ENCODE measurements around the gene SATB2. TPM values are rescaled to one million over a fixed set of nuclear protein-coding genes. Genes with fewer than 3 reads are reported as not detected.

SATB2 gene
- 0.02 TPM in 1 of 2 replicates, not detected in the other for total RNA-seq

- peaks cover 4% of the 10 kb centered on the region for H3K36me3 Mint-ChIP-seq (ENCODE audit: low read depth)
- no peak for DNase-seq (ENCODE audit: low spot score)
- peak within 1 kb of the TSS; percentile 44 for H3K27ac Mint-ChIP-seq
- H3K9me3 Mint-ChIP-seq = peaks cover 4% of the 10 kb centered on the region
- H3K27me3 Mint-ChIP-seq (ENCODE audit: insufficient read depth) = peaks cover 59% of the 10 kb centered on the region
- peak within 1 kb of the TSS; percentile 63 for H3K4me3 Mint-ChIP-seq
- H3K4me1 Mint-ChIP-seq (ENCODE audit: low read depth) = peaks cover 19% of the 10 kb centered on the region
- intact Hi-C loops (cut with micrococcal nuclease) = loop anchor here (1.0 kb wide), 2 partner anchors 8 to 12 kb away; no protein-coding TSS in a partner anchor
These were observed at the start of gene SATB2 for GRCh38 chr2:199457147-199458008. Gene SATB2 (minus strand): TSS chr2:199457939. CDS start chr2:199456037, 1,902 bp downstream.

GRCh38 chr2:199505755-199506403 lies 48.1 kb upstream of the SATB2 start:
- intact Hi-C loops (cut with micrococcal nuclease) = no loop called here
- no peak overlapping the region for H3K4me3 Mint-ChIP-seq
- no peaks in the 10 kb centered on the region for H3K4me1 Mint-ChIP-seq (ENCODE audit: low read depth)
- no peaks in the 10 kb centered on the region for H3K36me3 Mint-ChIP-seq (ENCODE audit: low read depth)
- DNase-seq (ENCODE audit: low spot score) = no peak
- no peak overlapping the region for H3K27ac Mint-ChIP-seq
- H3K9me3 Mint-ChIP-seq = no peaks in the 10 kb centered on the region
- peaks cover 2% of the 10 kb centered on the region for H3K27me3 Mint-ChIP-seq (ENCODE audit: insufficient read depth)

GRCh38 chr2:199503148-199503547 lies 45.4 kb upstream of the SATB2 start:
- Mint-ChIP-seq H3K27me3 (ENCODE audit: insufficient read depth) (peaks cover 2% of the 10 kb centered on the region), H3K27ac (no peak overlapping the region), H3K9me3 (no peaks in the 10 kb centered on the region), H3K4me3 (no peak overlapping the region), H3K36me3 (ENCODE audit: low read depth) (no peaks in the 10 kb centered on the region), H3K4me1 (ENCODE audit: low read depth) (no peaks in the 10 kb centered on the region)
- intact Hi-C loops (cut with micrococcal nuclease) = no loop called here
- no peak for DNase-seq (ENCODE audit: low spot score)

GRCh38 chr2:199499005-199499404 lies 41.3 kb upstream of the SATB2 start:
- Mint-ChIP-seq H3K9me3 (no peaks in the 10 kb centered on the region), H3K27ac (no peak overlapping the region), H3K4me1 (ENCODE audit: low read depth) (no peaks in the 10 kb centered on the region), H3K27me3 (ENCODE audit: insufficient read depth) (peaks cover 2% of the 10 kb centered on the region), H3K36me3 (ENCODE audit: low read depth) (no peaks in the 10 kb centered on the region), H3K4me3 (no peak overlapping the region)
- intact Hi-C loops (cut with micrococcal nuclease) = no loop called here
- DNase-seq (ENCODE audit: low spot score) = no peak

GRCh38 chr2:199495147-199495546 lies 37.4 kb upstream of the SATB2 start:
- Mint-ChIP-seq H3K27me3 (ENCODE audit: insufficient read depth) (peaks cover 1% of the 10 kb centered on the region), H3K27ac (no peak overlapping the region), H3K36me3 (ENCODE audit: low read depth) (no peaks in the 10 kb centered on the region), H3K9me3 (no peaks in the 10 kb centered on the region), H3K4me3 (no peak overlapping the region), H3K4me1 (ENCODE audit: low read depth) (no peaks in the 10 kb centered on the region)
- DNase-seq (ENCODE audit: low spot score) = no peak
- intact Hi-C loops (cut with micrococcal nuclease) = no loop called here

- no peak for DNase-seq (ENCODE audit: low spot score)
- H3K36me3 Mint-ChIP-seq (ENCODE audit: low read depth) = no peaks in the 10 kb centered on the region
- H3K9me3 Mint-ChIP-seq = no peaks in the 10 kb centered on the region
- no peaks in the 10 kb centered on the region for H3K4me1 Mint-ChIP-seq (ENCODE audit: low read depth)
- intact Hi-C loops (cut with micrococcal nuclease) = no loop called here
- no peak overlapping the region for H3K27ac Mint-ChIP-seq
- peaks cover 4% of the 10 kb centered on the region for H3K27me3 Mint-ChIP-seq (ENCODE audit: insufficient read depth)
- H3K4me3 Mint-ChIP-seq = no peak overlapping the region
These were observed 32.3 kb upstream of the SATB2 start for GRCh38 chr2:199490049-199490448.

GRCh38 chr2:199488772-199489400 lies 31.1 kb upstream of the SATB2 start:
- H3K36me3 Mint-ChIP-seq (ENCODE audit: low read depth) = no peaks in the 10 kb centered on the region
- H3K9me3 Mint-ChIP-seq = no peaks in the 10 kb centered on the region
- peaks cover 4% of the 10 kb centered on the region for H3K27me3 Mint-ChIP-seq (ENCODE audit: insufficient read depth)
- H3K4me3 Mint-ChIP-seq = no peak overlapping the region
- no peak for DNase-seq (ENCODE audit: low spot score)
- H3K4me1 Mint-ChIP-seq (ENCODE audit: low read depth) = no peaks in the 10 kb centered on the region
- intact Hi-C loops (cut with micrococcal nuclease) = loop anchor here (1.0 kb wide), 1 partner anchor 1175 kb away; no protein-coding TSS in a partner anchor
- no peak overlapping the region for H3K27ac Mint-ChIP-seq

GRCh38 chr2:199485732-199486335 lies 28.1 kb upstream of the SATB2 start:
- Mint-ChIP-seq H3K9me3 (no peaks in the 10 kb centered on the region), H3K4me3 (no peak overlapping the region), H3K36me3 (ENCODE audit: low read depth) (no peaks in the 10 kb centered on the region), H3K27me3 (ENCODE audit: insufficient read depth) (peaks cover 2% of the 10 kb centered on the region), H3K4me1 (ENCODE audit: low read depth) (no peaks in the 10 kb centered on the region), H3K27ac (no peak overlapping the region)
- DNase-seq (ENCODE audit: low spot score) = no peak
- intact Hi-C loops (cut with micrococcal nuclease) = no loop called here

- Mint-ChIP-seq H3K4me1 (ENCODE audit: low read depth) (no peaks in the 10 kb centered on the region), H3K27ac (no peak overlapping the region), H3K36me3 (ENCODE audit: low read depth) (no peaks in the 10 kb centered on the region), H3K9me3 (no peaks in the 10 kb centered on the region), H3K27me3 (ENCODE audit: insufficient read depth) (peaks cover 2% of the 10 kb centered on the region), H3K4me3 (no peak overlapping the region)
- intact Hi-C loops (cut with micrococcal nuclease) = no loop called here
- DNase-seq (ENCODE audit: low spot score) = no peak
These were observed 27.2 kb upstream of the SATB2 start for GRCh38 chr2:199484927-199485326.

GRCh38 chr2:199480966-199481365 lies 23.2 kb upstream of the SATB2 start:
- no peak for DNase-seq (ENCODE audit: low spot score)
- H3K36me3 Mint-ChIP-seq (ENCODE audit: low read depth) = no peaks in the 10 kb centered on the region
- peaks cover 7% of the 10 kb centered on the region for H3K27me3 Mint-ChIP-seq (ENCODE audit: insufficient read depth)
- H3K4me1 Mint-ChIP-seq (ENCODE audit: low read depth) = no peaks in the 10 kb centered on the region
- intact Hi-C loops (cut with micrococcal nuclease) = no loop called here
- no peaks in the 10 kb centered on the region for H3K9me3 Mint-ChIP-seq
- no peak overlapping the region for H3K4me3 Mint-ChIP-seq
- no peak overlapping the region for H3K27ac Mint-ChIP-seq

- DNase-seq (ENCODE audit: low spot score) = no peak
- no peak overlapping the region for H3K27ac Mint-ChIP-seq
- intact Hi-C loops (cut with micrococcal nuclease) = no loop called here
- H3K4me1 Mint-ChIP-seq (ENCODE audit: low read depth) = no peaks in the 10 kb centered on the region
- H3K9me3 Mint-ChIP-seq = no peaks in the 10 kb centered on the region
- H3K27me3 Mint-ChIP-seq (ENCODE audit: insufficient read depth) = peaks cover 33% of the 10 kb centered on the region
- no peak overlapping the region for H3K4me3 Mint-ChIP-seq
- no peaks in the 10 kb centered on the region for H3K36me3 Mint-ChIP-seq (ENCODE audit: low read depth)
These were observed 19.6 kb upstream of the SATB2 start for GRCh38 chr2:199477277-199477834.

GRCh38 chr2:199471443-199472057 lies 13.8 kb upstream of the SATB2 start:
- no peak overlapping the region for H3K4me3 Mint-ChIP-seq
- no peak for DNase-seq (ENCODE audit: low spot score)

More at GRCh38 chr2:199471443-199472057, 13.8 kb upstream of the SATB2 start:
- no peaks in the 10 kb centered on the region for H3K4me1 Mint-ChIP-seq (ENCODE audit: low read depth)
- H3K9me3 Mint-ChIP-seq = no peaks in the 10 kb centered on the region
- intact Hi-C loops (cut with micrococcal nuclease) = no loop called here
- no peak overlapping the region for H3K27ac Mint-ChIP-seq
- no peaks in the 10 kb centered on the region for H3K36me3 Mint-ChIP-seq (ENCODE audit: low read depth)
- peaks cover 80% of the 10 kb centered on the region for H3K27me3 Mint-ChIP-seq (ENCODE audit: insufficient read depth)

Measured in activated T-helper 1 cell treated with anti-CD3 and anti-CD28 coated beads, Interleukin-12 subunit alpha, Interleukin-12 subunit beta, Interleukin-2, Interleukin-4 antibody, amounts not matched to agents 30 ng/mL and 10 ng/mL and 1 ng/mL, durations not matched to agents 14 hours and 24 hours and 36 hours (primary cell).